Smooth muscle cell (in vitro differentiated cells): Measurements from ENCODE around the gene POLG. TPM values are rescaled to one million over a fixed set of nuclear protein-coding genes. Genes with fewer than 3 reads are reported as not detected.
A peak's percentile ranks its signal among the peaks of the same experiment; 100 is the strongest.

Experiments used
- DNase-seq: peaks from one replicate; lab custom pipeline; 2025; ENCODE audit not compliant: unreplicated experiment; lab: John Stamatoyannopoulos, UW
- H2AFZ ChIP-seq: fragments of 200-600 bp; sonication (generic); 2 replicates; pipeline ENCODE4 v1.6.0; 2016; ENCODE audit warnings: antibody characterized with exemption, low read depth, mild to moderate bottlenecking
- H3F3A ChIP-seq: fragments of 200-600 bp; sonication (generic); 2 replicates; pipeline ENCODE4 v1.6.0; 2017; ENCODE audit warnings: antibody characterized with exemption, low read depth
- H3K27ac ChIP-seq: fragments of 200-600 bp; sonication (generic); 2 replicates; pipeline ENCODE4 v1.5.1; 2016; ENCODE audit warnings: low read depth, mild to moderate bottlenecking
- H3K27me3 ChIP-seq: fragments of 200-600 bp; sonication (generic); 2 replicates; pipeline ENCODE4 v1.6.1; 2016; ENCODE audit warnings: low read depth, mild to moderate bottlenecking
- H3K36me3 ChIP-seq: fragments of 200-600 bp; sonication (generic); 2 replicates; pipeline ENCODE4 v1.5.1; 2016; ENCODE audit warnings: low read depth
- H3K4me1 ChIP-seq: fragments of 200-600 bp; sonication (generic); 2 replicates; pipeline ENCODE4 v1.5.1; 2016; ENCODE audit warnings: low read depth
- H3K4me2 ChIP-seq: fragments of 200-600 bp; sonication (generic); 2 replicates; pipeline ENCODE4 v1.6.0; 2016; ENCODE audit warnings: mild to moderate bottlenecking
- H3K4me3 ChIP-seq: fragments of 200-600 bp; sonication (generic); 2 replicates; pipeline ENCODE4 v1.5.1; 2016; ENCODE audit warnings: mild to moderate bottlenecking
- H3K79me2 ChIP-seq: fragments of 200-600 bp; sonication (generic); 2 replicates; pipeline ENCODE4 v1.6.0; 2016; ENCODE audit warnings: low read depth, mild to moderate bottlenecking
- H3K9ac ChIP-seq: fragments of 200-600 bp; sonication (generic); 2 replicates; pipeline ENCODE4 v1.6.0; 2016; ENCODE audit warnings: low read depth
- H3K9me3 ChIP-seq: fragments of 200-600 bp; sonication (generic); replicated peaks from 2 replicates; pipeline ENCODE4 v1.5.1; 2016; ENCODE audit warnings: low read depth
- H4K20me1 ChIP-seq: fragments of 200-600 bp; sonication (generic); 2 replicates; pipeline ENCODE4 v1.6.0; 2016; ENCODE audit warnings: low read depth
- CTCF ChIP-seq: fragments of 200-600 bp; sonication (generic); IDR thresholded peaks from 2 replicates; pipeline ENCODE4 v1.5.1; 2017; ENCODE audit warnings: borderline replicate concordance, mild to moderate bottlenecking, antibody characterized with exemption; ENCODE audit not compliant: insufficient read depth, poor library complexity, severe bottlenecking
- WGBS: methylation state at CpG from one replicate; pipeline ENCODE4 v1.1.7; 2016; ENCODE audit warnings: low lambda C conversion rate; 5-methylcytosine and 5-hydroxymethylcytosine counted together
- polyA plus RNA-seq: library from polyadenylated mRNA; unstranded; fragments of >200 nt; fragmentation: Nextera tagmentation; extraction: Ambion mirVana; gene quantifications from 2 replicates; pipeline ENCODE4 v1.2.1, GENCODE V29; 2016
- total RNA-seq: library from RNA; depleted of rRNA; stranded (reverse); fragments of >200 nt; gene quantifications from 2 replicates; pipeline ENCODE4 v1.2.3, GENCODE V29; 2014

Gene POLG
- total and polyA plus RNA-seq, 2 experiments from 2014 or later: 34.3 to 41.6 TPM

DNA sequence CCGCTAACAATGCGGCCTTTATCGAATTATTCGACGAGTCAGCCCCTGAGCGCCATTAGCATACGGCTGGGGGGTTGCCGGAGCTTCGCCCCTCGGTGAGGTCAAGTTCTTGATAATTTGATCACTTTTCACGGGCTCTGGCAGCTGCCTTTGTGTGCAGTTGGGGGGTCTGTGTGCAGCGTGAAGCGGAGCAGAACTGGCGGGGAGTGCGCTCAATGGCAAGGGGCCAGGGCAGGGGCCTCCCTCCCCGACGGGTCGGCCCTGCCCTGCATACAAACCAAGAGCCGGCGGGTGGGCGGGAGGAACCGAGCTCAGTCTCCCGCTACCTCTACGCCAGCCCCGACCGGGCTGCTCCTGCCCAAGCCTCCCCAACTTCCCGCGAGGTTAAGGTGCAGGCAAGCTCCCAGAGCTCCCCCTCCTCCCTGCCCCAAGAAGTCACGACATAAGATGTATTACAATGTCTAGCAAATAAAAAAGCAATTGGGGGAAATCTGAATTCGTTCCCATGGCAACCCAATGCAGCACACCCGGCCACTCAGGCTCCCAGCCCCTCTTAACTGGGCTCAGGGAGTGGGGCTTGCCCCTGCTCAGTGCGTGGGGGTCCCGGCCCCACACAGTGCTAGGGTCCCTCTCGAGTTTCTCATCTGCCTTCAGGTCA lies 34.1 kb upstream of the POLG start:
- no peak overlapping the region for H3K4me3 ChIP-seq
- no peaks in the 10 kb centered on the region for H3K9me3 ChIP-seq
- no peak for TF ChIP-seq CTCF
- no peaks in the 10 kb centered on the region for H3K36me3 ChIP-seq
- no peak overlapping the region for H2AFZ ChIP-seq
- H4K20me1 ChIP-seq: no peaks in the 10 kb centered on the region
- H3K27ac ChIP-seq: no peak overlapping the region
- no peak overlapping the region for H3K9ac ChIP-seq
- H3K4me2 ChIP-seq: no peak overlapping the region
- H3F3A ChIP-seq: no peaks in the 10 kb centered on the region
- no peaks in the 10 kb centered on the region for H3K79me2 ChIP-seq
- peaks cover 4% of the 10 kb centered on the region for H3K4me1 ChIP-seq
- 6% methylated on average over 23 of the region's 34 CpGs for WGBS
- peaks cover 100% of the 10 kb centered on the region for H3K27me3 ChIP-seq
- no peak for DNase-seq

GRCh38 chr15:89367485-89368451 lies 33.1 kb upstream of the POLG start:
- Histone ChIP-seq H2AFZ (no peak overlapping the region), H3K4me2 (peak overlapping the region; percentile 31)

GRCh38 chr15:89366656-89367393 lies 32.2 kb upstream of the POLG start:
- no peak for TF ChIP-seq CTCF
- Histone ChIP-seq H3K27me3 (peaks cover 100% of the 10 kb centered on the region), H4K20me1 (no peaks in the 10 kb centered on the region), H3K36me3 (no peaks in the 10 kb centered on the region), H3K4me3 (no peak overlapping the region), H3K27ac (no peak overlapping the region), H3K9me3 (no peaks in the 10 kb centered on the region), H3F3A (no peaks in the 10 kb centered on the region), H3K79me2 (no peaks in the 10 kb centered on the region), H2AFZ (no peak overlapping the region), H3K4me2 (peak overlapping the region; percentile 31), H3K9ac (no peak overlapping the region), H3K4me1 (peaks cover 4% of the 10 kb centered on the region)
- no peak for DNase-seq
- WGBS: 30% methylated on average over 21 of the region's 21 CpGs

More at GRCh38 chr15:89367485-89368451, 33.1 kb upstream of the POLG start:
- WGBS: 6% methylated on average over 62 of the region's 90 CpGs
- Histone ChIP-seq H3K4me1 (peaks cover 4% of the 10 kb centered on the region), H3K9me3 (no peaks in the 10 kb centered on the region), H3K9ac (no peak overlapping the region), H3K27ac (no peak overlapping the region), H3K27me3 (peaks cover 100% of the 10 kb centered on the region), H3F3A (no peaks in the 10 kb centered on the region), H3K36me3 (no peaks in the 10 kb centered on the region), H3K4me3 (no peak overlapping the region), H3K79me2 (no peaks in the 10 kb centered on the region), H4K20me1 (no peaks in the 10 kb centered on the region)
- no peak for DNase-seq
- TF ChIP-seq CTCF: no peak
